ENCODE measurements around the gene FTH1. TPM values are rescaled to one million over a fixed set of nuclear protein-coding genes. Genes with fewer than 3 reads are reported as not detected.
"Not testable (repeated sequence)": the region's sequence is repeated elsewhere in the genome, so short reads cannot be mapped to it uniquely, and the experiment has no call there.

The FTH1 gene
- total and polyA plus RNA-seq, 5 donors: 2,632 to 3,447 (median 3,090) TPM

GRCh38 chr11:61971248-61972111 is 4.0 kb upstream of the FTH1 start:
- DNase-seq (peak; percentile 97 to 99 (median 99)), ATAC-seq (peak; percentile 73 to 77)
- intact Hi-C loops (cut with DNase I): loop anchor here in 1 of 4 donors (10.0 kb wide), 1 partner anchor 53 kb away; no protein-coding TSS in a partner anchor
- H3K4me1 ChIP-seq (ENCODE audit: control insufficient read depth, insufficient read depth, low read length): peaks cover 31% of the 10 kb centered on the region
- H3K9me3 ChIP-seq (ENCODE audit: control insufficient read depth, low read length): no peaks in the 10 kb centered on the region
- no peaks in the 10 kb centered on the region for H3K27me3 ChIP-seq (ENCODE audit: control insufficient read depth, insufficient read depth)
- WGBS: 12% methylated on average over 16 of the region's 16 CpGs
- H3K27ac ChIP-seq (ENCODE audit: low read length): peak overlapping the region; percentile 99
- H3K4me3 ChIP-seq (ENCODE audit: low read length): no peak overlapping the region

DNA sequence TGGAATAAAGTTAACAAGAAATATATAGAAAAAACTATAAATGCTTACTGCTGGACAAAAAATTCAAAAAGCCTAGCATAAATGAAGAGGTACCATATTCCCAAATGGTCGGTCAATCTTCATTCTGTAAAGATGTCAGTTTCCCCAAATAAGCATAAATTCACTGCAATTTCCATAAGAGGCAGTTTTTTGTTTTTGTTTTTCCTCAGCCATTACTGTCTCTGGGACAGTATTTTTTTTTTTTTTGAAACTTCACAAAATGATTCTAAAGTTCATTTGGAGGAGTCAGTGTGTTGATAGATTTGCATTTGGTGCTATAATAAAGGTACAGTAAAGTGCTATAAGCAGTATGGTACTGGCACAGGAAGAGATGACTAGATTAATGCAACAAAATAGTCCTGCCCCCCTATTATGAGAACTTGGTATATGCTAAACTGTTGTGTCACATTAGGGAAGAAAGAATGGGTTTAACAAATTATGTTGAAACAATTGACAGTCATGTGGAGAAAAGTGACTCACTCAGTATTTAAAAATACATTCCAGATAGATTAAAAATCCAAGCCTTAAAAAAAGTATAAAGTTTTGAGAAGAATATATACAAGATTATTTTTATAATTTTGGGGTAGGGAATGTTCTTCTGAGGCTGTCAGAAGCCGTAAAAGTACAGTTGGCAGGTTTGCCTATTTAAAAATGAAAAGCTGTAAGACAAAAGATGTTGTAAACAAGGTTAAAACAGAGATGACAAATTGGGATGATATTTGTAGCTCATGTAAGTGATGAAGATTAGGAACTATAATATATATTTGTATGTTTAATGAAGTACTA is 2.6 kb upstream of the FTH1 start:
- Histone ChIP-seq H3K9me3 (ENCODE audit: control insufficient read depth, low read length) (no peaks in the 10 kb centered on the region), H3K4me1 (ENCODE audit: control insufficient read depth, insufficient read depth, low read length) (peaks cover 28% of the 10 kb centered on the region), H3K27me3 (ENCODE audit: control insufficient read depth, insufficient read depth) (no peaks in the 10 kb centered on the region), H3K27ac (ENCODE audit: low read length) (peak overlapping the region; percentile 99), H3K4me3 (ENCODE audit: low read length) (no peak overlapping the region)
- 85% methylated on average over 2 of the region's 2 CpGs for WGBS
- DNase-seq (no peak), ATAC-seq (no peak)
- intact Hi-C loops (cut with DNase I): loop anchor here in 1 of 4 donors (10.0 kb wide), 1 partner anchor 55 kb away; no protein-coding TSS in a partner anchor

DNA sequence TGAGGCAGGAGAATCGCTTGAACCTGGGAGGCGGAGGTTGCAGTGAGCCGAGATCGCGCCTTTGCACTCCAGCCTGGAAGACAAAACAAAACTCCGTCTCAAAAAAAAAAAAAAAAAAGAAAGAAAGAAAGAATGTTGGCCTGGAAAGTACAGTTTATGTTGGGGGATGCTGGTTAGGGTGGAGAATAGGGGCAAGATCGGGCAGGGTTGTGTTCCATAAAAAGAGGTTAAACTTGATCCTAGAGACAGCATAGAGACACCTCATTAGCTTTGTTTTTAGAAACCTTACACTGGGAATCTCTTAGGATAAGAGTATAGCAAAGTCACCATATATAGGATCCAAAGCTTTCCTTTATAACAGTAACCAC is 1.9 kb upstream of the FTH1 start:
- 91% methylated on average over 7 of the region's 7 CpGs for WGBS
- DNase-seq (no peak), ATAC-seq (no peak)
- Histone ChIP-seq H3K9me3 (ENCODE audit: control insufficient read depth, low read length) (no peaks in the 10 kb centered on the region), H3K27me3 (ENCODE audit: control insufficient read depth, insufficient read depth) (no peaks in the 10 kb centered on the region), H3K4me3 (ENCODE audit: low read length) (no peak overlapping the region), H3K4me1 (ENCODE audit: control insufficient read depth, insufficient read depth, low read length) (peaks cover 26% of the 10 kb centered on the region), H3K27ac (ENCODE audit: low read length) (no peak overlapping the region)
- intact Hi-C loops (cut with DNase I): no loop called here

DNA sequence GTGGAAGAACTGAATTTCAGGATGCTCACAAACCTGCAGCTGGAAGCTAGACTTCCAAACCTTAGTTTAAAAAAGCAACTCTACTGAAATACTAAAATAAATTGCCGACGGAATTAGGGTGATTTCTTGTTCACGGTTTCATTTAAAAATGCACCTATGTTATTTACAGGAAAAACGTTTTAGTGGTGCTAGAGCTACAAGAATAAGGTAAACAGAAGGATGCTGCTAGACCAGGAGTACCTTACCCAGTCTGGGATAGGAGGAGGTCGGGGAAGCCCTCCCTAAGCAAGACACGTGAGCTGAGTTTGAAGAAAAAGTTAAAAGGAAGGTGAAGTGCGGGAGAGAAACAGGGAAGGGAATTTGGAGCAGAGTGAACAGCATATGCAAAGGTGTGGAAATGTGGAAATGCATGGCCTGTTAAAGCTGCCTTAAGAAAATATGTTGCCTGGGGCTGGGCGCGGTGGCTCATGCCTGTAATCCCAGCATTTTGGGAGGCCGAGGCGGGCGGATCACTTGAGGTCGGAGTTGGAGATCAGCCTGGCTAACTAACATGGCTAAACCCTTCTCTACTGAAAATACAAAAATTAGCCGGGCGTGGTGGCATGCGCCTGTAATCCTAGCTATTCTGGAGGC is 1.4 kb upstream of the FTH1 start:
- intact Hi-C loops (cut with DNase I): no loop called here
- no peaks in the 10 kb centered on the region for H3K9me3 ChIP-seq (ENCODE audit: control insufficient read depth, low read length)
- 94% methylated on average over 16 of the region's 16 CpGs for WGBS
- no peaks in the 10 kb centered on the region for H3K27me3 ChIP-seq (ENCODE audit: control insufficient read depth, insufficient read depth)
- DNase-seq (peak in 1 of 3 donors; percentile 53), ATAC-seq (no peak)
- H3K4me3 ChIP-seq (ENCODE audit: low read length): no peak overlapping the region
- peak overlapping the region; percentile 95 for H3K27ac ChIP-seq (ENCODE audit: low read length)
- H3K4me1 ChIP-seq (ENCODE audit: control insufficient read depth, insufficient read depth, low read length): peaks cover 26% of the 10 kb centered on the region

DNA sequence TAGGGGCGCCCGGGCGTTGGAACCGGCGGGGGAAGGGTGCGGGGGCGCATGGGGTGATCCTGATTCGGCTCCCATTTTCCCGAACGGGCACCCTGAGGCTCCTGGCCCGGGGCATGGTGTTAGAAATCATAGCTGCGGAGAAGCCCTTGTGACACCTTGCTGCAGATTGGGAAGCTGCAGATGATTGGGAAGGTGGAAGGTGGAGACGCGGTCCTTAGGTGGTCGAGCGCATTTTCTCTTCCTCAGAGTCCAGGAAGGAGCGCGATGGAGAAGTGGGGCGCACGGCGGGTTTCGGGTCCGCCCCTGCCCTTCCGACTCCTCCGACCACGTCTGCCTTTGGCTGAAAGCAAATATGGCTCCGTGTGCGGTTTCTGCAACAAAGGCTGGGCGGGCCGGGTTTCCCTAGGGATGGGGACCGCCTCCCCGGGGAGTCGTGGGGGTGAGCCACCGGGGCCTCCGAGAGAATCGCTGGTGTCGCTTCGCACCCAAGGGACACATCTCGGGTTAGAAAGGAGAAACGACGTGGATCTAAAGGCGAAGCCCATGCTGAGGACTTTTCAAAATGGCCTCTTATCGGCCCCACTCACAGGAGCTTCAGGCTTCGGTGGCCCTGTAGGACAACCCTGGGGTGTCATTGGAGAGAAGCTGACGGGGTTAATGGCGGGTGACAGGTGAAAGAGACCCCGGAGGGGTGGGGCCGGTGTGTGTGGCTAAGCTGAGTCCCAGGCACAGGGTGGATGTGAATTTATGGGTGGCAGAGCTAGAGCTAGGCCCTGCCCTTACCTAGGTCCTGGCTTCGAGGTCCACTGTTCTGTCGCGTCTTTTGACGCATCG is 707 bp upstream of the FTH1 start:
- DNase-seq (peak; percentile 59 to 88 (median 80)), ATAC-seq (peak in 1 of 2 donors; percentile 0)
- Histone ChIP-seq H3K4me1 (ENCODE audit: control insufficient read depth, insufficient read depth, low read length) (peaks cover 25% of the 10 kb centered on the region), H3K27me3 (ENCODE audit: control insufficient read depth, insufficient read depth) (no peaks in the 10 kb centered on the region), H3K4me3 (ENCODE audit: low read length) (peak overlapping the region; percentile 96), H3K9me3 (ENCODE audit: control insufficient read depth, low read length) (no peaks in the 10 kb centered on the region), H3K27ac (ENCODE audit: low read length) (peak overlapping the region; percentile 95)
- 15% methylated on average over 53 of the region's 53 CpGs for WGBS
- intact Hi-C loops (cut with DNase I): no loop called here

- intact Hi-C loops (cut with DNase I): no loop called here
- DNase-seq: peak in 1 of 3 donors; percentile 72
These were observed 709 bp downstream of the FTH1 start for GRCh38 chr11:61966734-61967115.

DNA sequence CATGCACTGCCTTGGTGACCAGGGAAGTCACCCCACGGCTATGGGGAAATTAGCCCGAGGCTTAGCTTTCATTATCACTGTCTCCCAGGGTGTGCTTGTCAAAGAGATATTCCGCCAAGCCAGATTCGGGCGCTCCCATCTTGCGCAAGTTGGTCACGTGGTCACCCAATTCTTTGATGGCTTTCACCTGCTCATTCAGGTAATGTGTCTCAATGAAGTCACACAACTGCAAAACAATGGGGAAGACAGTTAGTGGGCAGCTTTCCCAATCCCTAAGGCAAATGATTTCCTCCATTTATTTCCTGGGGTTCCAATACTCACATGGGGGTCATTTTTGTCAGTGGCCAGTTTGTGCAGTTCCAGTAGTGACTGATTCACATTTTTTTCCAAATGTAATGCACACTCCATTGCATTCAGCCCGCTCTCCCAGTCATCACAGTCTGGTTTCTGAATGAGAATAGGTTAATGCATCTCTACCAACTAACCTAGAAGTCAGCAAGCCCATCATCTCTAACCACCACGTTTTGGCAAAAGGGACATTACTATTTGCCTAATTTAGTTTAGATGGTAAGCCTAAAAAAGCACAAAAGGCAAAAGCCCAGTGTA is 2.7 kb downstream of the FTH1 start:
- H3K27me3 ChIP-seq (ENCODE audit: control insufficient read depth, insufficient read depth); intact Hi-C loops (cut with DNase I); H3K9me3 ChIP-seq (ENCODE audit: control insufficient read depth, low read length); H3K27ac ChIP-seq (ENCODE audit: low read length); ATAC-seq: not testable (repeated sequence)
- 61% methylated on average over 9 of the region's 9 CpGs for WGBS
- DNase-seq: peak in 1 of 3 donors; percentile 44
- Histone ChIP-seq H3K4me1 (ENCODE audit: control insufficient read depth, insufficient read depth, low read length) (peaks cover 28% of the 10 kb centered on the region), H3K4me3 (ENCODE audit: low read length) (peak overlapping the region; percentile 96)

More at GRCh38 chr11:61966734-61967115, 709 bp downstream of the FTH1 start:
- peaks cover 28% of the 10 kb centered on the region for H3K4me1 ChIP-seq (ENCODE audit: control insufficient read depth, insufficient read depth, low read length)
- ATAC-seq: no peak
- H3K9me3 ChIP-seq (ENCODE audit: control insufficient read depth, low read length): no peaks in the 10 kb centered on the region
- peak overlapping the region; percentile 96 for H3K4me3 ChIP-seq (ENCODE audit: low read length)
- under 1% methylated on average over 13 of the region's 13 CpGs for WGBS
- peak overlapping the region; percentile 95 for H3K27ac ChIP-seq (ENCODE audit: low read length)
- no peaks in the 10 kb centered on the region for H3K27me3 ChIP-seq (ENCODE audit: control insufficient read depth, insufficient read depth)

DNA sequence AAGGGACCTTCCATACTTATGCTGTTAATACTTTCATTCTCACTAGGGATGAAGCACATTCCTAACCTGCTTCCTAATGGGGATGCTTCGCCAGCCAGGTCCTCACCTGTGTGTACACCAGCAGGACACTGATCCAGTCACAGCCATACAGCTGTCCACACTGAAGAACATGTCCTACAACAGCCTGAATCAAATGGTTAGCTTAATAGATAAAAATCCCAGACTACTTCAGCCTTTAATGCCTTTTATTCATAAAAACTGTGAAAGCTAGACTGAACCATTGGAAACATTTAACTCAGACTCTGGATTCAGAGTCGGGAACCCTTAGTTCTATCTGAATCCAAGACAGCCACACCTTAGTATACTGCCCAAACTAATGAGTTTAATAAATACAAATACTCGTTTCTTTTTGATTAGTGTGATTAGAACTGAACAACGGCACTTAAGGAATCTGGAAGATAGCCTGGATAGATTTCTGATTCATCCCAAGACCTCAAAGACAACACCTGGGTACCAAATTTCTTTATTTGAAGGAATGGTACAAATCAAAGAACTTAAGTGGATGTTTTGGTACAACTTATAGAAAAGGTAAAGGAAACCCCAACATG is 3.3 kb downstream of the FTH1 start:
- H3K27ac ChIP-seq (ENCODE audit: low read length): peak overlapping the region; percentile 77
- H3K4me3 ChIP-seq (ENCODE audit: low read length): no peak overlapping the region
- no peaks in the 10 kb centered on the region for H3K9me3 ChIP-seq (ENCODE audit: control insufficient read depth, low read length)
- WGBS: 70% methylated on average over 4 of the region's 4 CpGs
- peaks cover 28% of the 10 kb centered on the region for H3K4me1 ChIP-seq (ENCODE audit: control insufficient read depth, insufficient read depth, low read length)
- DNase-seq: no peak
- intact Hi-C loops (cut with DNase I): no loop called here
- H3K27me3 ChIP-seq (ENCODE audit: control insufficient read depth, insufficient read depth): no peaks in the 10 kb centered on the region
- ATAC-seq: no peak

GRCh38 chr11:61963282-61964057 is 4.0 kb downstream of the FTH1 start:
- H3K9me3 ChIP-seq (ENCODE audit: control insufficient read depth, low read length): no peaks in the 10 kb centered on the region
- 42% methylated on average over 10 of the region's 10 CpGs for WGBS
- no peaks in the 10 kb centered on the region for H3K27me3 ChIP-seq (ENCODE audit: control insufficient read depth, insufficient read depth)
- peak overlapping the region; percentile 77 for H3K27ac ChIP-seq (ENCODE audit: low read length)
- peak in 1 of 2 donors; percentile 8 for ATAC-seq
- intact Hi-C loops (cut with DNase I): no loop called here
- no peak overlapping the region for H3K4me3 ChIP-seq (ENCODE audit: low read length)
- H3K4me1 ChIP-seq (ENCODE audit: control insufficient read depth, insufficient read depth, low read length): peaks cover 28% of the 10 kb centered on the region
- DNase-seq: peak in 1 of 3 donors; percentile 46

Data from right cardiac atrium (tissue), 5 donors.